Neural cell (in vitro differentiated cells): ENCODE measurements around the gene STH.

Source experiments
- EP300 ChIP-seq: fragments of 450-650 bp; conservative IDR thresholded peaks from 2 replicates; pipeline ENCODE4 v1.6.1; 2014; ENCODE audit warnings: antibody characterized with exemption, mild to moderate bottlenecking, moderate library complexity; ENCODE audit not compliant: poor library complexity, severe bottlenecking
- EZH2 ChIP-seq: fragments of 200-600, 300-800 bp; shearing (Covaris generic), sonication (generic); IDR thresholded peaks from 2 replicates; pipeline ENCODE4 v1.6.1; 2014; ENCODE audit warnings: antibody characterized with exemption, low read length, borderline replicate concordance, mild to moderate bottlenecking; ENCODE audit not compliant: insufficient read depth, poor library complexity, severe bottlenecking
- TF ChIP-seq, protein P1 (sequence below): fragments of 450-650 bp; IDR thresholded peaks from 2 replicates; pipeline ENCODE4 v1.5.1; 2014; ENCODE audit warnings: antibody characterized with exemption, mild to moderate bottlenecking, moderate library complexity; ENCODE audit not compliant: poor library complexity, severe bottlenecking
- TF ChIP-seq, protein P2 (sequence below): IDR thresholded peaks from 2 replicates; pipeline ENCODE4 v1.6.1; 2012; ENCODE audit warnings: borderline replicate concordance

- TF ChIP-seq, protein P1, sequence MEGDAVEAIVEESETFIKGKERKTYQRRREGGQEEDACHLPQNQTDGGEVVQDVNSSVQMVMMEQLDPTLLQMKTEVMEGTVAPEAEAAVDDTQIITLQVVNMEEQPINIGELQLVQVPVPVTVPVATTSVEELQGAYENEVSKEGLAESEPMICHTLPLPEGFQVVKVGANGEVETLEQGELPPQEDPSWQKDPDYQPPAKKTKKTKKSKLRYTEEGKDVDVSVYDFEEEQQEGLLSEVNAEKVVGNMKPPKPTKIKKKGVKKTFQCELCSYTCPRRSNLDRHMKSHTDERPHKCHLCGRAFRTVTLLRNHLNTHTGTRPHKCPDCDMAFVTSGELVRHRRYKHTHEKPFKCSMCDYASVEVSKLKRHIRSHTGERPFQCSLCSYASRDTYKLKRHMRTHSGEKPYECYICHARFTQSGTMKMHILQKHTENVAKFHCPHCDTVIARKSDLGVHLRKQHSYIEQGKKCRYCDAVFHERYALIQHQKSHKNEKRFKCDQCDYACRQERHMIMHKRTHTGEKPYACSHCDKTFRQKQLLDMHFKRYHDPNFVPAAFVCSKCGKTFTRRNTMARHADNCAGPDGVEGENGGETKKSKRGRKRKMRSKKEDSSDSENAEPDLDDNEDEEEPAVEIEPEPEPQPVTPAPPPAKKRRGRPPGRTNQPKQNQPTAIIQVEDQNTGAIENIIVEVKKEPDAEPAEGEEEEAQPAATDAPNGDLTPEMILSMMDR: no peak
- TF ChIP-seq EZH2: no peak
- TF ChIP-seq, protein P2, sequence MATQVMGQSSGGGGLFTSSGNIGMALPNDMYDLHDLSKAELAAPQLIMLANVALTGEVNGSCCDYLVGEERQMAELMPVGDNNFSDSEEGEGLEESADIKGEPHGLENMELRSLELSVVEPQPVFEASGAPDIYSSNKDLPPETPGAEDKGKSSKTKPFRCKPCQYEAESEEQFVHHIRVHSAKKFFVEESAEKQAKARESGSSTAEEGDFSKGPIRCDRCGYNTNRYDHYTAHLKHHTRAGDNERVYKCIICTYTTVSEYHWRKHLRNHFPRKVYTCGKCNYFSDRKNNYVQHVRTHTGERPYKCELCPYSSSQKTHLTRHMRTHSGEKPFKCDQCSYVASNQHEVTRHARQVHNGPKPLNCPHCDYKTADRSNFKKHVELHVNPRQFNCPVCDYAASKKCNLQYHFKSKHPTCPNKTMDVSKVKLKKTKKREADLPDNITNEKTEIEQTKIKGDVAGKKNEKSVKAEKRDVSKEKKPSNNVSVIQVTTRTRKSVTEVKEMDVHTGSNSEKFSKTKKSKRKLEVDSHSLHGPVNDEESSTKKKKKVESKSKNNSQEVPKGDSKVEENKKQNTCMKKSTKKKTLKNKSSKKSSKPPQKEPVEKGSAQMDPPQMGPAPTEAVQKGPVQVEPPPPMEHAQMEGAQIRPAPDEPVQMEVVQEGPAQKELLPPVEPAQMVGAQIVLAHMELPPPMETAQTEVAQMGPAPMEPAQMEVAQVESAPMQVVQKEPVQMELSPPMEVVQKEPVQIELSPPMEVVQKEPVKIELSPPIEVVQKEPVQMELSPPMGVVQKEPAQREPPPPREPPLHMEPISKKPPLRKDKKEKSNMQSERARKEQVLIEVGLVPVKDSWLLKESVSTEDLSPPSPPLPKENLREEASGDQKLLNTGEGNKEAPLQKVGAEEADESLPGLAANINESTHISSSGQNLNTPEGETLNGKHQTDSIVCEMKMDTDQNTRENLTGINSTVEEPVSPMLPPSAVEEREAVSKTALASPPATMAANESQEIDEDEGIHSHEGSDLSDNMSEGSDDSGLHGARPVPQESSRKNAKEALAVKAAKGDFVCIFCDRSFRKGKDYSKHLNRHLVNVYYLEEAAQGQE: no peak
- no peak for TF ChIP-seq EP300
Measured at GRCh38 chr17:46044989-46045388, 45.9 kb downstream of the STH start.
